HepG2 (cell line): ENCODE measurements around the gene PRCD. TPM values are rescaled to one million over a fixed set of nuclear protein-coding genes. Genes with fewer than 3 reads are reported as not detected.

Source experiments
- ATRX ChIP-seq: sonication (generic); formaldehyde crosslinking; IDR thresholded peaks from 2 replicates; pipeline ENCODE4 v1.4.0; 2020; ENCODE audit warnings: missing genetic modification reagents, borderline replicate concordance
- ERF ChIP-seq: IDR thresholded peaks from 2 replicates; pipeline ENCODE4 v1.6.1; 2018; ENCODE audit warnings: missing biosample characterization, missing genetic modification reagents
- GZF1 ChIP-seq: sonication (generic); formaldehyde crosslinking; IDR thresholded peaks from 2 replicates; pipeline ENCODE4 v1.5.1; 2020; ENCODE audit warnings: mild to moderate bottlenecking, missing genetic modification reagents
- HHEX ChIP-seq: IDR thresholded peaks from 2 replicates; pipeline ENCODE4 v1.6.1; 2016; ENCODE audit warnings: control low read depth
- HMG20B ChIP-seq: conservative IDR thresholded peaks from 2 replicates; pipeline ENCODE4 v1.6.1; 2016; ENCODE audit warnings: missing genetic modification reagents, missing compliant biosample characterization
- KLF6 ChIP-seq: IDR thresholded peaks from 2 replicates; pipeline ENCODE4 v1.8.0; 2016; ENCODE audit warnings: missing biosample characterization, missing genetic modification reagents
- MEF2D ChIP-seq: sonication (generic); formaldehyde crosslinking; IDR thresholded peaks from 2 replicates; pipeline ENCODE4 v1.5.1; 2020; ENCODE audit warnings: mild to moderate bottlenecking, missing genetic modification reagents
- MXD4 ChIP-seq: IDR thresholded peaks from 2 replicates; pipeline ENCODE4 v1.6.1; 2016; ENCODE audit warnings: mild to moderate bottlenecking, missing biosample characterization, missing genetic modification reagents
- NFIC ChIP-seq: IDR thresholded peaks from 2 replicates; pipeline ENCODE4 v1.6.1; 2012; ENCODE audit warnings: mild to moderate bottlenecking, low read length, inconsistent platforms
- NR2C2 ChIP-seq: sonication (generic); formaldehyde crosslinking; IDR thresholded peaks from 2 replicates; pipeline ENCODE4 v1.4.0; 2020; ENCODE audit warnings: missing genetic modification reagents, mild to moderate bottlenecking, moderate library complexity, borderline replicate concordance
- RARA ChIP-seq: IDR thresholded peaks from 2 replicates; pipeline ENCODE4 v1.6.1; 2016; ENCODE audit warnings: missing genetic modification reagents, missing compliant biosample characterization
- RCOR2 ChIP-seq: IDR thresholded peaks from 2 replicates; pipeline ENCODE4 v1.6.1; 2016; ENCODE audit warnings: missing biosample characterization, missing genetic modification reagents
- REPIN1 ChIP-seq: sonication (generic); formaldehyde crosslinking; IDR thresholded peaks from 2 replicates; pipeline ENCODE4 v1.8.0; 2022; ENCODE audit warnings: missing genetic modification reagents, low read depth, mild to moderate bottlenecking, borderline replicate concordance
- RFXANK ChIP-seq: IDR thresholded peaks from 2 replicates; pipeline ENCODE4 v1.6.1; 2016
- SIN3A ChIP-seq: IDR thresholded peaks from 2 replicates; pipeline ENCODE4 v1.6.1; 2011; ENCODE audit warnings: low read depth, mild to moderate bottlenecking, control low read depth, low read length, borderline replicate concordance
- SIX1 ChIP-seq: sonication (generic); formaldehyde crosslinking; IDR thresholded peaks from 2 replicates; pipeline ENCODE4 v1.4.0; 2020; ENCODE audit warnings: missing genetic modification reagents, borderline replicate concordance
- SOX5 ChIP-seq: IDR thresholded peaks from 2 replicates; pipeline ENCODE4 v1.6.1; 2016; ENCODE audit warnings: borderline replicate concordance
- ZBTB20 ChIP-seq: sonication (generic); formaldehyde crosslinking; IDR thresholded peaks from 2 replicates; pipeline ENCODE4 v1.8.1; 2023; ENCODE audit warnings: missing genetic modification reagents, low read depth, mild to moderate bottlenecking, borderline replicate concordance
- ZBTB38 ChIP-seq: sonication (generic); formaldehyde crosslinking; IDR thresholded peaks from 2 replicates; pipeline ENCODE4 v1.5.1; 2020; ENCODE audit warnings: mild to moderate bottlenecking, missing genetic modification reagents
- ZMAT5 ChIP-seq: sonication (generic); formaldehyde crosslinking; IDR thresholded peaks from 2 replicates; pipeline ENCODE4 v1.5.0; 2020; ENCODE audit warnings: mild to moderate bottlenecking, low read depth, missing genetic modification reagents, borderline replicate concordance
- ZMYM3 ChIP-seq: sonication (generic); formaldehyde crosslinking; IDR thresholded peaks from 2 replicates; pipeline ENCODE4 v1.5.1; 2020; ENCODE audit warnings: mild to moderate bottlenecking, missing genetic modification reagents
- ZNF136 ChIP-seq: sonication (generic); formaldehyde crosslinking; IDR thresholded peaks from 2 replicates; pipeline ENCODE4 v1.8.1; 2022; ENCODE audit warnings: low read depth, mild to moderate bottlenecking, moderate library complexity, missing genetic modification reagents
- ZNF263 ChIP-seq: sonication (generic); formaldehyde crosslinking; IDR thresholded peaks from 2 replicates; pipeline ENCODE4 v1.4.0; 2020; ENCODE audit warnings: missing genetic modification reagents
- ZNF446 ChIP-seq: sonication (generic); formaldehyde crosslinking; IDR thresholded peaks from 2 replicates; pipeline ENCODE4 v1.5.0; 2020; ENCODE audit warnings: mild to moderate bottlenecking, missing genetic modification reagents
- ZNF558 ChIP-seq: sonication (generic); formaldehyde crosslinking; IDR thresholded peaks from 2 replicates; pipeline ENCODE4 v1.9.0; 2022; ENCODE audit warnings: mild to moderate bottlenecking, missing genetic modification reagents, borderline replicate concordance
- ZNF720 ChIP-seq: sonication (generic); formaldehyde crosslinking; IDR thresholded peaks from 2 replicates; pipeline ENCODE4 v1.4.0; 2020; ENCODE audit warnings: missing genetic modification reagents
- ZNF724P ChIP-seq: sonication (generic); formaldehyde crosslinking; IDR thresholded peaks from 2 replicates; pipeline ENCODE4 v1.8.0; 2022; ENCODE audit warnings: missing genetic modification reagents, borderline replicate concordance
- ZNF878 ChIP-seq: sonication (generic); formaldehyde crosslinking; IDR thresholded peaks from 2 replicates; pipeline ENCODE4 v1.8.1; 2023; ENCODE audit warnings: mild to moderate bottlenecking, missing genetic modification reagents, moderate library complexity
- ZSCAN25 ChIP-seq: sonication (generic); formaldehyde crosslinking; IDR thresholded peaks from 2 replicates; pipeline ENCODE4 v1.8.0; 2022; ENCODE audit warnings: mild to moderate bottlenecking, missing genetic modification reagents
- polyA plus RNA-seq, 8 experiments: library from polyadenylated mRNA; depleted of rRNA in 3 of 8; stranded (reverse) in 7 of 8; unstranded in 1 of 8; fragments of >200 nt; fragmentation: Illumina TruSeq in 4 of 8; extraction: Trizol in 4 of 8; gene quantifications; 2 replicates each; pipeline versions ENCODE4 v1.2.1 to v1.2.3, GENCODE V29; 2011 to 2016; ENCODE audit warnings: low read depth in 4 of 8, missing spikeins in 1 of 8, mixed read lengths in 1 of 8; ENCODE audit not compliant: insufficient read depth in 1 of 8
- total RNA-seq, 5 experiments: library from RNA; depleted of rRNA; stranded (reverse); fragments of >200 nt; fragmentation: Illumina TruSeq; extraction: Trizol; gene quantifications; 2 replicates each; pipeline ENCODE4 v1.2.3, GENCODE V29; 2016; ENCODE audit warnings: low read depth in 1 of 5
- TF ChIP-seq, protein P1 (sequence below), 2 experiments: sonication (generic) in 1 of 2; formaldehyde crosslinking in 1 of 2; IDR thresholded peaks; 2 replicates each; pipeline versions ENCODE4 v1.4.0 to v1.6.1; 2018 to 2020; ENCODE audit warnings: missing genetic modification reagents in 2 of 2, borderline replicate concordance in 1 of 2, low read depth in 1 of 2, mild to moderate bottlenecking in 1 of 2, missing biosample characterization in 1 of 2
- TF ChIP-seq, protein P2 (sequence below): fragments of 450-650 bp; IDR thresholded peaks from 2 replicates; pipeline ENCODE4 v1.6.1; 2016

PRCD gene
- total and polyA plus RNA-seq, 2 of the 13 experiments (the other 11 are each of a cell fraction or from before 2014, with no cell fraction given) = 0.51 TPM; not detected in 1

DNA sequence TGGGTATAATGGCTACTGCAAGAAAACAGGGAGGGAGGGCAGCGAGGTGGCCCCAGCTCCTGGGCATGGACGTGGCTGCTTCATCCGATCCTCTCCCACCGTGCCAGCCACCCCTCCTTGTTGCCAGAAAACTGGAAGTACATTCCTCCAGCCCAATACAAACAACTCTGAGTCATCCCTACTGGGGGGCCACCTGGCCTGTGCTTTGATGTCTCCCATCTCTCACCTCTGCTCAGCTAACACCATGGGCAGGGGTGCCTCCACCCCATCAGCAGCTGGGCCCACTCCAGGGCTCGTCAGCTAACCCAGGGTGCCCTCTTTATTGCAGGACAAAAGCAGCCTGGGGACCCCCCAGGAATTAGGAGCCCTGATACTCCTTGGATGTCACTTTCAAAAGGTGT, 40.6 kb upstream of the PRCD start (continued):
- TF ChIP-seq ZMYM3 (CRISPR knock-in tag) (peak; percentile 53; the same call in 1 of the 2 replicates), ZNF263 (CRISPR knock-in tag) (peak; percentile 87), GZF1 (CRISPR knock-in tag) (no peak), REPIN1 (no peak), ZBTB20 (peak; percentile 82; the same call in 1 of the 2 replicates), ATRX (CRISPR knock-in tag) (no peak), MEF2D (CRISPR knock-in tag) (no peak; the same call in 1 of the 2 replicates), MXD4 (CRISPR knock-in tag) (peak; percentile 79), KLF6 (CRISPR knock-in tag) (peak; percentile 90; the same call in 1 of the 2 replicates), ZNF558 (CRISPR knock-in tag) (no peak), RFXANK (CRISPR knock-in tag) (0 out of 2 replicates have a peak, but pooled peaks have one; percentile 69), NR2C2 (no peak), HMG20B (CRISPR knock-in tag) (peak; percentile 74; the same call in 1 of the 2 replicates), RCOR2 (peak; percentile 86), ZNF446 (CRISPR knock-in tag) (no peak), SIN3A (peak; percentile 84; the same call in 1 of the 2 replicates), ZNF724P (CRISPR knock-in tag) (peak; percentile 82; the same call in 1 of the 2 replicates), ERF (CRISPR knock-in tag) (peak; percentile 94), ZNF720 (no peak), HHEX (CRISPR knock-in tag) (peak; percentile 84), ZMAT5 (CRISPR knock-in tag) (no peak), ZNF878 (CRISPR knock-in tag) (peak; percentile 84; the same call in 1 of the 2 replicates), ZNF136 (peak; percentile 44; the same call in 1 of the 2 replicates), SIX1 (peak; percentile 59; the same call in 1 of the 2 replicates), NFIC (0 out of 2 replicates have a peak, but pooled peaks have one; percentile 72), ZBTB38 (CRISPR knock-in tag) (peak; percentile 65), SOX5 (CRISPR knock-in tag) (peak; percentile 90), ZSCAN25 (CRISPR knock-in tag) (peak; percentile 100), RARA (CRISPR knock-in tag) (peak; percentile 90)
- TF ChIP-seq, protein P1, sequence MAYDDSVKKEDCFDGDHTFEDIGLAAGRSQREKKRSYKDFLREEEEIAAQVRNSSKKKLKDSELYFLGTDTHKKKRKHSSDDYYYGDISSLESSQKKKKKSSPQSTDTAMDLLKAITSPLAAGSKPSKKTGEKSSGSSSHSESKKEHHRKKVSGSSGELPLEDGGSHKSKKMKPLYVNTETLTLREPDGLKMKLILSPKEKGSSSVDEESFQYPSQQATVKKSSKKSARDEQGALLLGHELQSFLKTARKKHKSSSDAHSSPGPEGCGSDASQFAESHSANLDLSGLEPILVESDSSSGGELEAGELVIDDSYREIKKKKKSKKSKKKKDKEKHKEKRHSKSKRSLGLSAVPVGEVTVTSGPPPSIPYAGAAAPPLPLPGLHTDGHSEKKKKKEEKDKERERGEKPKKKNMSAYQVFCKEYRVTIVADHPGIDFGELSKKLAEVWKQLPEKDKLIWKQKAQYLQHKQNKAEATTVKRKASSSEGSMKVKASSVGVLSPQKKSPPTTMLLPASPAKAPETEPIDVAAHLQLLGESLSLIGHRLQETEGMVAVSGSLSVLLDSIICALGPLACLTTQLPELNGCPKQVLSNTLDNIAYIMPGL (CRISPR knock-in tag; IDR thresholded peaks at IDR 0.05; ENCODE audit: borderline replicate concordance in 1 of 2, low read depth in 1 of 2) = peak in 1 of 2 experiments; percentile 71; a peak in 1 of 4 replicates
- TF ChIP-seq, protein P2, sequence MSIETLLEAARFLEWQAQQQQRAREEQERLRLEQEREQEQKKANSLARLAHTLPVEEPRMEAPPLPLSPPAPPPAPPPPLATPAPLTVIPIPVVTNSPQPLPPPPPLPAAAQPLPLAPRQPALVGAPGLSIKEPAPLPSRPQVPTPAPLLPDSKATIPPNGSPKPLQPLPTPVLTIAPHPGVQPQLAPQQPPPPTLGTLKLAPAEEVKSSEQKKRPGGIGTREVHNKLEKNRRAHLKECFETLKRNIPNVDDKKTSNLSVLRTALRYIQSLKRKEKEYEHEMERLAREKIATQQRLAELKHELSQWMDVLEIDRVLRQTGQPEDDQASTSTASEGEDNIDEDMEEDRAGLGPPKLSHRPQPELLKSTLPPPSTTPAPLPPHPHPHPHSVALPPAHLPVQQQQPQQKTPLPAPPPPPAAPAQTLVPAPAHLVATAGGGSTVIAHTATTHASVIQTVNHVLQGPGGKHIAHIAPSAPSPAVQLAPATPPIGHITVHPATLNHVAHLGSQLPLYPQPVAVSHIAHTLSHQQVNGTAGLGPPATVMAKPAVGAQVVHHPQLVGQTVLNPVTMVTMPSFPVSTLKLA = peak; percentile 36; the same call in 1 of the 2 replicates
